ENCODE measurements around the gene PSMB11. TPM values are rescaled to one million over a fixed set of nuclear protein-coding genes. Genes with fewer than 3 reads are reported as not detected.

Gene PSMB11
- total and polyA plus RNA-seq, 10 of the 15 experiments (the other 5 are each of a cell fraction or from before 2014, with no cell fraction given): not detected

DNA sequence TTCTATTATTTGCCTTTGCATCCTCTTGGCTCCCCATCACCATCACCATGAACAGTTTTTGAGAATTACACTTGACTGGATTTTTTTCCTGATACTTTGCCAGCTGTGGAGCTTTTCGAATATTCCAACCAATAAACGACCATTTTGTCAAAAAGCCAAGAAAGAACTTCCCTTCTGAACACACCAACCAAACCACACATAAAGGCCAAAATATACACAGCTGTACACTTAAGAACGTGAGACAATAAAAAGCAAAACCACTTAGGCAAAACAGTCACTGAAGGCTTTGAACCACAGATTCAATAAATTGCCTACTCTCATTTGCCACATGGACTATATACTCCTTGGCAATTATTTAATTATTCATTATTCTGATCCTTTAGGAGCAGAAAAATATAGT is 33.2 kb upstream of the PSMB11 start:
- peaks cover 21% of the 10 kb centered on the region for H3K4me1 ChIP-seq (ENCODE audit: control insufficient read depth, insufficient read depth, low read length)
- ATAC-seq (no peak), FAIRE-seq (peak; percentile 41), DNase-seq (ENCODE audit: low read depth, low spot score) (no peak)
- H3K4me3 ChIP-seq: peak overlapping the region; percentile 76
- in situ Hi-C loops (cut with MboI) (no loop called here), intact Hi-C loops (cut with micrococcal nuclease; ENCODE audit: unreplicated experiment) (no loop called here)
- no peaks in the 10 kb centered on the region for H4K20me1 ChIP-seq (ENCODE audit: control insufficient read depth, insufficient read depth)
- H3K9ac ChIP-seq (ENCODE audit: control insufficient read depth, insufficient read depth, low read length): peak overlapping the region; percentile 84; the same call in 1 of the 2 replicates
- peak overlapping the region; percentile 98 for H3K4me2 ChIP-seq (ENCODE audit: control insufficient read depth, insufficient read depth)
- H3K36me3 ChIP-seq (ENCODE audit: control insufficient read depth in 2 of 2, insufficient read depth in 2 of 2, low read length in 1 of 2): no peaks in the 10 kb centered on the region
- peaks cover 9% of the 10 kb centered on the region for H3K79me2 ChIP-seq (ENCODE audit: control insufficient read depth, insufficient read depth, low read length)
- H3K27me3 ChIP-seq (replicated peaks in 1 of 2; ENCODE audit: control insufficient read depth in 2 of 2, insufficient read depth in 2 of 2, low read length in 1 of 2): no peaks in the 10 kb centered on the region
- SMC1A ChIA-PET (ENCODE audit: uncharacterized antibody, unreplicated experiment): interaction anchor here (0.6 to 3.8 kb wide), 11 partner anchors 13 to 215 kb away, joined by 3 to 67 read pairs (median 5); partner anchors contain the start of genes ACIN1, C14orf119, CDH24 and PRMT5
- 0% methylated on average over 3 of the region's 3 CpGs for WGBS (ENCODE audit: insufficient coverage, insufficient replicate concordance, low lambda C conversion rate, missing lambda C conversion rate)
- peak overlapping the region; percentile 41 for H2AFZ ChIP-seq (ENCODE audit: control insufficient read depth, low read depth, low read length)
- BruUV-seq (replicated peaks): no TSS peak
- no peaks in the 10 kb centered on the region for H3K9me3 ChIP-seq (replicated peaks; ENCODE audit: control insufficient read depth, insufficient read depth, low read length)
- CTCF ChIA-PET: interaction anchor here (0.6 to 4.1 kb wide), 8 partner anchors 14 to 79 kb away, joined by 3 to 108 read pairs (median 12); partner anchors contain the start of genes CDH24 and PRMT5
- RAD21 ChIA-PET (ENCODE audit: unreplicated experiment): interaction anchor here (0.8 to 3.0 kb wide), 6 partner anchors 14 to 90 kb away, joined by 3 to 10 read pairs (median 3); partner anchors contain the start of gene RBM23
- POLR2A ChIA-PET: interaction anchor here (0.5 to 3.2 kb wide), 5 partner anchors 17 to 49 kb away, joined by 3 to 15 read pairs (median 6); no protein-coding TSS in a partner anchor
- TF ChIP-seq RUNX3 (IDR thresholded peaks at IDR 0.05; ENCODE audit: low read length) (peak; percentile 64), RBBP5 (conservative IDR thresholded peaks at IDR 0.05) (no peak), FOXK2 (IDR thresholded peaks at IDR 0.05) (no peak), BHLHE40 (IDR thresholded peaks at IDR 0.05; ENCODE audit: borderline replicate concordance in 1 of 2, low read depth in 2 of 2, low read length in 1 of 2) (peak; percentile 60 to 84; a peak in 3 of 4 replicates)
- TF ChIP-seq, protein P1, sequence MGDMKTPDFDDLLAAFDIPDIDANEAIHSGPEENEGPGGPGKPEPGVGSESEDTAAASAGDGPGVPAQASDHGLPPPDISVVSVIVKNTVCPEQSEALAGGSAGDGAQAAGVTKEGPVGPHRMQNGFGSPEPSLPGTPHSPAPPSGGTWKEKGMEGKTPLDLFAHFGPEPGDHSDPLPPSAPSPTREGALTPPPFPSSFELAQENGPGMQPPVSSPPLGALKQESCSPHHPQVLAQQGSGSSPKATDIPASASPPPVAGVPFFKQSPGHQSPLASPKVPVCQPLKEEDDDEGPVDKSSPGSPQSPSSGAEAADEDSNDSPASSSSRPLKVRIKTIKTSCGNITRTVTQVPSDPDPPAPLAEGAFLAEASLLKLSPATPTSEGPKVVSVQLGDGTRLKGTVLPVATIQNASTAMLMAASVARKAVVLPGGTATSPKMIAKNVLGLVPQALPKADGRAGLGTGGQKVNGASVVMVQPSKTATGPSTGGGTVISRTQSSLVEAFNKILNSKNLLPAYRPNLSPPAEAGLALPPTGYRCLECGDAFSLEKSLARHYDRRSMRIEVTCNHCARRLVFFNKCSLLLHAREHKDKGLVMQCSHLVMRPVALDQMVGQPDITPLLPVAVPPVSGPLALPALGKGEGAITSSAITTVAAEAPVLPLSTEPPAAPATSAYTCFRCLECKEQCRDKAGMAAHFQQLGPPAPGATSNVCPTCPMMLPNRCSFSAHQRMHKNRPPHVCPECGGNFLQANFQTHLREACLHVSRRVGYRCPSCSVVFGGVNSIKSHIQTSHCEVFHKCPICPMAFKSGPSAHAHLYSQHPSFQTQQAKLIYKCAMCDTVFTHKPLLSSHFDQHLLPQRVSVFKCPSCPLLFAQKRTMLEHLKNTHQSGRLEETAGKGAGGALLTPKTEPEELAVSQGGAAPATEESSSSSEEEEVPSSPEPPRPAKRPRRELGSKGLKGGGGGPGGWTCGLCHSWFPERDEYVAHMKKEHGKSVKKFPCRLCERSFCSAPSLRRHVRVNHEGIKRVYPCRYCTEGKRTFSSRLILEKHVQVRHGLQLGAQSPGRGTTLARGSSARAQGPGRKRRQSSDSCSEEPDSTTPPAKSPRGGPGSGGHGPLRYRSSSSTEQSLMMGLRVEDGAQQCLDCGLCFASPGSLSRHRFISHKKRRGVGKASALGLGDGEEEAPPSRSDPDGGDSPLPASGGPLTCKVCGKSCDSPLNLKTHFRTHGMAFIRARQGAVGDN (IDR thresholded peaks at IDR 0.05): 0 out of 2 replicates have a peak, but pooled peaks have one; percentile 15
- TF ChIP-seq, protein P2, sequence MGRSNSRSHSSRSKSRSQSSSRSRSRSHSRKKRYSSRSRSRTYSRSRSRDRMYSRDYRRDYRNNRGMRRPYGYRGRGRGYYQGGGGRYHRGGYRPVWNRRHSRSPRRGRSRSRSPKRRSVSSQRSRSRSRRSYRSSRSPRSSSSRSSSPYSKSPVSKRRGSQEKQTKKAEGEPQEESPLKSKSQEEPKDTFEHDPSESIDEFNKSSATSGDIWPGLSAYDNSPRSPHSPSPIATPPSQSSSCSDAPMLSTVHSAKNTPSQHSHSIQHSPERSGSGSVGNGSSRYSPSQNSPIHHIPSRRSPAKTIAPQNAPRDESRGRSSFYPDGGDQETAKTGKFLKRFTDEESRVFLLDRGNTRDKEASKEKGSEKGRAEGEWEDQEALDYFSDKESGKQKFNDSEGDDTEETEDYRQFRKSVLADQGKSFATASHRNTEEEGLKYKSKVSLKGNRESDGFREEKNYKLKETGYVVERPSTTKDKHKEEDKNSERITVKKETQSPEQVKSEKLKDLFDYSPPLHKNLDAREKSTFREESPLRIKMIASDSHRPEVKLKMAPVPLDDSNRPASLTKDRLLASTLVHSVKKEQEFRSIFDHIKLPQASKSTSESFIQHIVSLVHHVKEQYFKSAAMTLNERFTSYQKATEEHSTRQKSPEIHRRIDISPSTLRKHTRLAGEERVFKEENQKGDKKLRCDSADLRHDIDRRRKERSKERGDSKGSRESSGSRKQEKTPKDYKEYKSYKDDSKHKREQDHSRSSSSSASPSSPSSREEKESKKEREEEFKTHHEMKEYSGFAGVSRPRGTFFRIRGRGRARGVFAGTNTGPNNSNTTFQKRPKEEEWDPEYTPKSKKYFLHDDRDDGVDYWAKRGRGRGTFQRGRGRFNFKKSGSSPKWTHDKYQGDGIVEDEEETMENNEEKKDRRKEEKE (IDR thresholded peaks at IDR 0.05): no peak
- H3K27ac ChIP-seq (ENCODE audit: control insufficient read depth, insufficient read depth): peak overlapping the region; percentile 82
